Urinary bladder (tissue), 4 donors: ENCODE results near the gene NRBF2. TPM values are rescaled to one million over a fixed set of nuclear protein-coding genes. Genes with fewer than 3 reads are reported as not detected.
"Not testable (repeated sequence)": the region's sequence is repeated elsewhere in the genome, so short reads cannot be mapped to it uniquely, and the experiment has no call there.

Experiments used
- DNase-seq: peaks from one replicate; pipeline ENCODE4 v3.0.0-alpha.2; 2015; ENCODE audit errors: extremely low spot score
- H3K27ac ChIP-seq: one replicate; pipeline ENCODE4 v1.5.1; 2013; ENCODE audit warnings: low read depth, mild to moderate bottlenecking, moderate library complexity
- H3K36me3 ChIP-seq: one replicate; pipeline ENCODE4 v1.6.1; 2013; ENCODE audit warnings: mild to moderate bottlenecking, moderate library complexity; ENCODE audit not compliant: insufficient read depth
- H3K4me1 ChIP-seq: one replicate; pipeline ENCODE4 v1.6.1; 2013; ENCODE audit warnings: mild to moderate bottlenecking, moderate library complexity; ENCODE audit not compliant: insufficient read depth
- H3K4me3 ChIP-seq: one replicate; pipeline ENCODE4 v1.5.1; 2013; ENCODE audit warnings: low read depth, low read length
- WGBS: extraction: QIAGEN DNeasy Blood & Tissue Kit; methylation state at CpG from one replicate; pipeline ENCODE4 v1.1.7; 2013; 5-methylcytosine and 5-hydroxymethylcytosine counted together
- polyA plus RNA-seq: library from polyadenylated mRNA; stranded (reverse); fragments of 200-250 nt; gene quantifications from one replicate; pipeline ENCODE4 v1.2.3, GENCODE V29; 2013
- total RNA-seq: library from RNA; depleted of rRNA; stranded (reverse); fragments of >200 nt; gene quantifications from one replicate; pipeline ENCODE4 v1.2.3, GENCODE V29; 2014
- donor health status: healthy with polysubstance abuse.
- donor health status: healthy.

Gene NRBF2
- total RNA-seq, result 26.2 TPM
- 16.8 TPM for polyA plus RNA-seq

GRCh38 chr10:63133056-63133820 lies at the start of gene NRBF2:
NRBF2 (plus strand) TSS chr10:63133328; CDS start chr10:63133471, 143 bp downstream.
- H3K4me1 ChIP-seq, result peaks cover 2% of the 10 kb centered on the region
- no peaks in the 10 kb centered on the region for H3K36me3 ChIP-seq
- H3K27ac ChIP-seq, result peak within 1 kb of the TSS; percentile 76
- peak; percentile 94 for DNase-seq
- under 1% methylated on average over 55 of the region's 55 CpGs for WGBS
- peak within 1 kb of the TSS; percentile 77 for H3K4me3 ChIP-seq

- H3K4me1 ChIP-seq, H3K36me3 ChIP-seq, H3K4me3 ChIP-seq, H3K27ac ChIP-seq, DNase-seq: not testable (repeated sequence)
- WGBS, result 93% methylated on average over 14 of the region's 14 CpGs
Observed at GRCh38 chr10:63083406-63083805, 49.7 kb upstream of the NRBF2 start.

- 14% methylated on average over 7 of the region's 7 CpGs for WGBS
- H3K27ac ChIP-seq, result no peak overlapping the region
- H3K4me3 ChIP-seq, result no peak overlapping the region
- peak; percentile 49 for DNase-seq
- H3K36me3 ChIP-seq, result no peaks in the 10 kb centered on the region
- no peaks in the 10 kb centered on the region for H3K4me1 ChIP-seq
Observed at GRCh38 chr10:63083904-63084689, 49.0 kb upstream of the NRBF2 start.

GRCh38 chr10:63084690-63085382 lies 48.3 kb upstream of the NRBF2 start:
- H3K27ac ChIP-seq, result no peak overlapping the region
- no peaks in the 10 kb centered on the region for H3K4me1 ChIP-seq
- WGBS, result 69% methylated on average over 4 of the region's 4 CpGs
- no peak for DNase-seq
- no peaks in the 10 kb centered on the region for H3K36me3 ChIP-seq
- no peak overlapping the region for H3K4me3 ChIP-seq

GRCh38 chr10:63093227-63093626 lies 39.9 kb upstream of the NRBF2 start:
- Histone ChIP-seq H3K36me3 (no peaks in the 10 kb centered on the region), H3K27ac (no peak overlapping the region), H3K4me1 (no peaks in the 10 kb centered on the region), H3K4me3 (no peak overlapping the region)
- WGBS, result 58% methylated on average over 2 of the region's 2 CpGs
- no peak for DNase-seq

- DNase-seq, result no peak
- no peaks in the 10 kb centered on the region for H3K36me3 ChIP-seq
- 98% methylated on average over 2 of the region's 2 CpGs for WGBS
- H3K4me1 ChIP-seq, result no peaks in the 10 kb centered on the region
- no peak overlapping the region for H3K4me3 ChIP-seq
- no peak overlapping the region for H3K27ac ChIP-seq
Observed at GRCh38 chr10:63094405-63094804, 38.7 kb upstream of the NRBF2 start.

- 69% methylated on average over 1 of the region's 1 CpG for WGBS
Observed at GRCh38 chr10:63094881-63095280, 38.2 kb upstream of the NRBF2 start.

GRCh38 chr10:63099734-63100133 lies 33.4 kb upstream of the NRBF2 start:
- Histone ChIP-seq H3K4me1 (no peaks in the 10 kb centered on the region), H3K4me3 (no peak overlapping the region), H3K27ac (no peak overlapping the region), H3K36me3 (no peaks in the 10 kb centered on the region)
- DNase-seq, result no peak

More at GRCh38 chr10:63094881-63095280, 38.2 kb upstream of the NRBF2 start:
- Histone ChIP-seq H3K4me3 (no peak overlapping the region), H3K36me3 (no peaks in the 10 kb centered on the region), H3K27ac (no peak overlapping the region), H3K4me1 (no peaks in the 10 kb centered on the region)
- no peak for DNase-seq

GRCh38 chr10:63101091-63101490 lies 32.0 kb upstream of the NRBF2 start:
- H3K36me3 ChIP-seq, H3K4me1 ChIP-seq, DNase-seq, H3K27ac ChIP-seq, H3K4me3 ChIP-seq: not testable (repeated sequence)
- WGBS, result 88% methylated on average over 10 of the region's 10 CpGs

GRCh38 chr10:63102279-63102883 lies 30.7 kb upstream of the NRBF2 start:
- H3K4me3 ChIP-seq, H3K36me3 ChIP-seq, H3K4me1 ChIP-seq, H3K27ac ChIP-seq, DNase-seq: not testable (repeated sequence)
- 86% methylated on average over 7 of the region's 7 CpGs for WGBS

GRCh38 chr10:63103178-63103577 lies 29.9 kb upstream of the NRBF2 start:
- H3K4me3 ChIP-seq, H3K36me3 ChIP-seq, DNase-seq, H3K27ac ChIP-seq, H3K4me1 ChIP-seq: not testable (repeated sequence)
- WGBS, result 88% methylated on average over 4 of the region's 4 CpGs

GRCh38 chr10:63103971-63104409 lies 29.1 kb upstream of the NRBF2 start:
- no peaks in the 10 kb centered on the region for H3K36me3 ChIP-seq
- H3K4me1 ChIP-seq, result no peaks in the 10 kb centered on the region
- H3K27ac ChIP-seq, result no peak overlapping the region
- no peak overlapping the region for H3K4me3 ChIP-seq
- DNase-seq, result no peak
- 78% methylated on average over 7 of the region's 7 CpGs for WGBS
